NAMALWA (cell line): ENCODE data around the gene LRRC3C.

Experiments used
- DNase-seq: peaks from one replicate; pipeline ENCODE4 v3.0.0-alpha.2; 2015; ENCODE audit warnings: low spot score

The LRRC3C gene

DNA sequence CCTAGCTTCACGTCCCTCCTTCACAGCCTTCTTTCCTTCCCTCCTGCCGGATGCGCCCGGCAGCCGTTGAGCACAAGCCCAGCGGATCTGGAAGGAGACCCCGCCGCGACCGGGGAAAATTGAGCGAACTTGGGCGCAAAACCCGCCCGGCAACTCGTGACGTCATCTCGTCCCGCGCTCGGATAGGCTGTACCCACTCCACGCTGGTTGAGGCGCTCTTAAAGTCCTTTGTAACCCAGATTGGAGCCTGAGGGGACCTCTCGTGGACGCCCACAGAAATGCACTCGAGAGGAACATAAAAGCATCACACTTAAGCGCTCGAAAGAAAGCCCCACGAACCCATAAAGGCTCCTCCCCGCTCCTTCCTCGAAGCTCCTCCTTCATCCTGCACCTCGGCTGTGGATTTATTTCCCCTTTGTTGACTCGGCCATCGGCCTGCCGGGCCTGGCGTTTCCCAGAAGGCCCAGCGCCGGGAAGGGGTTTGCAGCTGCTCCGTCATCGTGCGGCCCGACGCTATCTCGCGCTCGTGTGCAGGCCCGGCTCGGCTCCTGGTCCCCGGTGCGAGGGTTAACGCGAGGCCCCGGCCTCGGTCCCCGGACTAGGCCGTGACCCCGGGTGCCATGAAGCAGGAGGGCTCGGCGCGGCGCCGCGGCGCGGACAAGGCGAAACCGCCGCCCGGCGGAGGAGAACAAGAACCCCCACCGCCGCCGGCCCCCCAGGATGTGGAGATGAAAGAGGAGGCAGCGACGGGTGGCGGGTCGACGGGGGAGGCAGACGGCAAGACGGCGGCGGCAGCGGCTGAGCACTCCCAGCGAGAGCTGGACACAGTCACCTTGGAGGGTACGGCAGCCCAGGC, 53.0 kb downstream of the LRRC3C start, which contains the start of gene PSMD3:
TSS of gene PSMD3 (plus strand) at position 457 of the 856 bp plus-strand sequence. CDS start at position 621, 164 bp downstream.
- peak; percentile 100 for DNase-seq

DNA sequence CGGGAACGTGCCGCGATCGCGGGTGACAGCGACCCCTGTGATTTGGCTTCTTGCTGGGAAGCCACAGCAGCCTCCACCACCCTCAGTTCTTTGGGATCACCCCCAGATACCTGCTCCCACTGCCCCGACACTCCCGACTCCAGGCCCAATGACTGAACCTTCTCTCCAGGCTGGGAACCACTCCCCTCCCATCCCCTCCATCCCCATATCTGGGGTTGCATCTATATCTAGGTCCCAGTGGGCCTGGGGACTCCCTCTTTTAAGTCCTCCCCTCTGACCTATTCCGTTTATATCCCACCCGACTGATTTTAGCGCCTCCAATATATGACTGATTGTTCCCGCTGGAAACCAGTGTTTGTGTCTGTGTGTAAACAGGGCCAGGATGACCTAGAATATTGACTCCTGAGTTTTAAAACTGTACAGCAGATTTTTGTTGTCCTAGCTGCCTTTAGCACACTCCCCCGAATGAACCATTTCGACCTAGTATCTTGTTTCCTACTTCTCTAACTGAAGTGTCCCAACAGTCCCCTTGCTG, 53.7 kb downstream of the LRRC3C start:
- peak; percentile 46 for DNase-seq

DNA sequence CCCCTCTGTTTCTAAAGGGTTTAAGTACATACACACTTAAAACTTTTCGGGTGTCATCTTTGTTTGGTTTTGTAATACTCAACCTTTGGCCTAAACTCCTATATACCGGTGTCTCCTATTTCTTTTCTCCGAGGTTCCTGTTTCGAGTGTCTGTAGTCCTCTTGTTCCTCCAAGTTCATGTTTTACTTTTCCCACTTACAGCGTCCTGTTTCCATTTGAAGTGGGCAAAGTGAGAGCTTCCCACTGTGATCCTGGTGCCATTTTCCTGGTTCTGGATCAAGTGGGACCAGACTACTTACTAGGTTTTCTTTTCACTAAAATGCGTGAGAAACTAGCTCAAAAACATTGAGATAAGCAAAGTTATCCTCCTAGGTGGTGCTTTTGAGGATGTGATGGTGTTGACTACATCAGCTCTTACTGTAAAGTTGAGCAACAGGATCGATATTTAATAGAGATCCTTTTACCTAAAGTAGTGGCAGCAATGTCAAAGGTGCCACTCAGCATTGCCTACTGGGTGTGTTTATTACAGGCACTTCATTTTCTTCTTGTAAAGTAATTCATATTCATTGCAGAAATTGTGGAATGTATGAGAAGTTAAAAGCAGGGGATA, 54.3 kb downstream of the LRRC3C start:
- no peak for DNase-seq

DNA sequence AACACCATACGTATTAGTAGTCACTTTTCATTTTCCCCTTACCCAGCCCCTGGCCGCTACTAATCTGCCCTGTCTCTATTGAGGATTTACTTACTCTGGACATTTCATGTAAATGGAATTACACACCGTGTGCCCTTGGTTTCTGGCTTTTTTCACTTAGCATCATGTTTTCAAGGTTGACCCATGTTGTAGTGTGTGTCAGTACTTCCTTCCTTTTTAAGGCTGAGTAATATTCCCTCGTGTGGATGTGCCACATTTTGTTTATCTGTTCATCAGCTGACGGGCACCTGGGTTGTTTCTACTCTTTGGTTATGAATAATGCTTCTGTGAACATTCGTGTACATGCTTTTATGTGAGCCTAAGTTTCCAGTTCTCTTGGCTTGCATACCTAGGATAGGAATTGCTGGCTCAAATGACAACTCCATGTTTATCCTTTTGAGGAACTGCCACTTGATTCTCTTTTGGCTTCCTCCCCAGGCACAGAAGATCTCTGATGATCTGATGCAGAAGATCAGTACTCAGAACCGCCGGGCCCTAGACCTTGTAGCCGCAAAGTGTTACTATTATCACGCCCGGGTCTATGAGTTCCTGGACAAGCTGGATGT, 60.8 kb downstream of the LRRC3C start:
- no peak for DNase-seq

DNA sequence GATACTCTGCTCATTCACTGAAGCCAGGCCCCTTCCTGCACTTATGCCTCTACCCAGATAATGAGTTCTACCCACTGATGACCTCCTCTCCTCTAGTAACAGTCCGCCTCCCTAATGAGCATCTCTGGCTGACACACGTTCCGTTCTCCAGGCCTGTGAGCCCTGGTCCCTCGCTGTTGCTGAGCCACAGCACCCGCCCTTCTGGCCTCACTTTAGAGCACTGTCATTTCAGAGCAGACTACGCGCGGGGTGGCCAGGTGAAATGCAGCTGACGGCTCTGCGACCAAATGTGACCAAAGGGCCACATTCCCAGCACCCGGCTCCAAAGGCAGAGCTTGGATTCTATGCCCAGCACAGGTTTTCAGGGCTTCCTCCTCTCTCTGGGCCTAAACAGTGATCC, 66.9 kb downstream of the LRRC3C start:
- DNase-seq = no peak
